Activated CD8-positive, alpha-beta T cell treated with anti-CD3 and anti-CD28 coated beads for 36 hours (primary cell): ENCODE measurements around the gene NKG7. TPM values are rescaled to one million over a fixed set of nuclear protein-coding genes. Genes with fewer than 3 reads are reported as not detected.
A peak's percentile ranks its signal among the peaks of the same experiment; 100 is the strongest.

Source experiments
- ATAC-seq: fragments of 200-7000 bp; cut with Tn5 transposase; one replicate; pipeline ENCODE4 v1.10.0; 2021; ENCODE audit warnings: mild to moderate bottlenecking, moderate library complexity
- CTCF ChIA-PET: fragments of 350-600 bp; sonication (Branson Sonifier 250); formaldehyde crosslinking; loops from one replicate; lab custom pipeline; 2021; ENCODE audit warnings: antibody characterized with exemption; lab: Charles Lee
- POLR2A ChIA-PET: fragments of 350-600 bp; sonication (Branson Sonifier 250); formaldehyde crosslinking; loops from one replicate; lab custom pipeline; 2021; ENCODE audit warnings: antibody characterized with exemption; lab: Charles Lee
- DNase-seq: peaks from one replicate; pipeline ENCODE4 v3.0.0-alpha.2; 2020
- H3K27ac Mint-ChIP-seq: one replicate; pipeline ENCODE4 v1.8.0; 2021; ENCODE audit warnings: mild to moderate bottlenecking, mixed read lengths
- H3K27me3 Mint-ChIP-seq: one replicate; pipeline ENCODE4 v1.8.0; 2021; ENCODE audit warnings: mixed read lengths
- H3K36me3 Mint-ChIP-seq: one replicate; pipeline ENCODE4 v1.8.0; 2021; ENCODE audit warnings: low read depth, mixed read lengths
- H3K4me1 Mint-ChIP-seq: one replicate; pipeline ENCODE4 v1.8.0; 2021; ENCODE audit warnings: low read depth, mixed read lengths
- H3K4me3 Mint-ChIP-seq: one replicate; pipeline ENCODE4 v1.8.0; 2021; ENCODE audit warnings: mild to moderate bottlenecking, moderate library complexity, mixed read lengths
- H3K9me3 Mint-ChIP-seq: one replicate; pipeline ENCODE4 v1.8.0; 2021; ENCODE audit warnings: mixed read lengths
- intact Hi-C: fragments of 100-400 bp; cut with micrococcal nuclease; formaldehyde crosslinking; loops from one replicate; pipeline ENCODE4 v1.10.0; 2022
- total RNA-seq, 2 experiments: library from RNA; stranded (reverse); gene quantifications; one replicate each; pipeline ENCODE4 v1.2.3, GENCODE V29; 2021
- TF ChIP-seq, protein P1 (sequence below): fragments of 200-600 bp; IDR thresholded peaks from one replicate; pipeline ENCODE4 v1.8.0; 2022; ENCODE audit warnings: antibody characterized with exemption, mild to moderate bottlenecking

The NKG7 gene
- total RNA-seq, 2 experiments from 2014 or later = 258 to 283 TPM

GRCh38 chr19:51357952-51358351 lies 14.5 kb downstream of the NKG7 start:
- TF ChIP-seq, protein P1, sequence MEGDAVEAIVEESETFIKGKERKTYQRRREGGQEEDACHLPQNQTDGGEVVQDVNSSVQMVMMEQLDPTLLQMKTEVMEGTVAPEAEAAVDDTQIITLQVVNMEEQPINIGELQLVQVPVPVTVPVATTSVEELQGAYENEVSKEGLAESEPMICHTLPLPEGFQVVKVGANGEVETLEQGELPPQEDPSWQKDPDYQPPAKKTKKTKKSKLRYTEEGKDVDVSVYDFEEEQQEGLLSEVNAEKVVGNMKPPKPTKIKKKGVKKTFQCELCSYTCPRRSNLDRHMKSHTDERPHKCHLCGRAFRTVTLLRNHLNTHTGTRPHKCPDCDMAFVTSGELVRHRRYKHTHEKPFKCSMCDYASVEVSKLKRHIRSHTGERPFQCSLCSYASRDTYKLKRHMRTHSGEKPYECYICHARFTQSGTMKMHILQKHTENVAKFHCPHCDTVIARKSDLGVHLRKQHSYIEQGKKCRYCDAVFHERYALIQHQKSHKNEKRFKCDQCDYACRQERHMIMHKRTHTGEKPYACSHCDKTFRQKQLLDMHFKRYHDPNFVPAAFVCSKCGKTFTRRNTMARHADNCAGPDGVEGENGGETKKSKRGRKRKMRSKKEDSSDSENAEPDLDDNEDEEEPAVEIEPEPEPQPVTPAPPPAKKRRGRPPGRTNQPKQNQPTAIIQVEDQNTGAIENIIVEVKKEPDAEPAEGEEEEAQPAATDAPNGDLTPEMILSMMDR = no peak
- ATAC-seq = no peak
- no peak for DNase-seq
- Mint-ChIP-seq H3K27me3 (no peaks in the 10 kb centered on the region), H3K36me3 (peaks cover 29% of the 10 kb centered on the region), H3K27ac (no peak overlapping the region), H3K9me3 (no peaks in the 10 kb centered on the region), H3K4me3 (no peak overlapping the region), H3K4me1 (peaks cover 39% of the 10 kb centered on the region)
- ChIA-PET POLR2A (no interaction called here), CTCF (no interaction called here)
- intact Hi-C loops = no loop called here

GRCh38 chr19:51356159-51356801 lies 16.2 kb downstream of the NKG7 start:
- ChIA-PET POLR2A (no interaction called here), CTCF (interaction anchor here (0.7 to 1.7 kb wide), 4 partner anchors 15 to 158 kb away, joined by 3 read pairs; no protein-coding TSS in a partner anchor)
- intact Hi-C loops = no loop called here
- Mint-ChIP-seq H3K27ac (no peak overlapping the region), H3K4me1 (peaks cover 27% of the 10 kb centered on the region), H3K4me3 (no peak overlapping the region), H3K36me3 (peaks cover 42% of the 10 kb centered on the region), H3K27me3 (no peaks in the 10 kb centered on the region), H3K9me3 (no peaks in the 10 kb centered on the region)
- DNase-seq (no peak), ATAC-seq (no peak)
- TF ChIP-seq, protein P1 = no peak

- TF ChIP-seq, protein P1 = no peak
- intact Hi-C loops = no loop called here
- ChIA-PET CTCF (interaction anchor here (0.8 to 1.4 kb wide), 2 partner anchors 11 to 15 kb away, joined by 3 to 8 read pairs; no protein-coding TSS in a partner anchor), POLR2A (interaction anchor here (0.8 to 1.3 kb wide), 6 partner anchors 8 to 18 kb away, joined by 3 to 4 read pairs (median 4); partner anchors contain the start of genes CLDND2 and NKG7)
- ATAC-seq (peak; percentile 85), DNase-seq (peak; percentile 69)
- Mint-ChIP-seq H3K9me3 (no peaks in the 10 kb centered on the region), H3K4me3 (peak overlapping the region; percentile 16), H3K27me3 (no peaks in the 10 kb centered on the region), H3K4me1 (peaks cover 23% of the 10 kb centered on the region), H3K36me3 (peaks cover 46% of the 10 kb centered on the region), H3K27ac (peak overlapping the region; percentile 71)
Observed at GRCh38 chr19:51354742-51355148, 17.7 kb downstream of the NKG7 start.

DNA sequence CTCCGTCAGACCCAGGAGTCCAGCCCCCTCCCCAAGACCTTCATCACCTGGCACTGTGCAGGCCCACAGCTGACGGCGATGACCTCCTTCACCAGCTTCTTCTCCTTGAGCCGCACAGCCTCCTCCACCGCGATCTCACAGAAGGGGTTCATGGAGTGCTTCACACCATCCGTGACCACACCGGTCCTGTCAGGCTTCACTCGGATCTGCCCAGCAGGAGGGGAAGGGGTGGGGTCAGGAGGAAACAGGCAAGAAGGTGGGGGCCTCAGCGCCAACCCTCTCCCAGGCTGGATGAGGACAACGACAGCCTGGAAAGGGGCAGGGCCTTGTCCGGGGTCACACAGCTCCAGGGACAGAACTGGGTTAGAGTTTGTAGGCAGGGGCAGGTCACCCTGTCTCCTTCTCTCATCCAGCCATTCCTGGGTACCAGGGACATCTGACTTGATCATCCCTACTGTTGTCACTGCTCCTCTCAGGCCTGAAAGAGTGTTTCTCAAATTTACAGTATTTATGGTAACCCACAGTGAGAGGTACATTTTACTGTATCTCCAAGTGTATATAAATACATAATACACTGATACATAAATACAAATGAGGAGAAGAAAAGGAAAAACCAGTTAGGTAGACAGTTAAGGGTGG lies 18.2 kb downstream of the NKG7 start:
- H3K36me3 Mint-ChIP-seq = peaks cover 43% of the 10 kb centered on the region
- intact Hi-C loops = no loop called here
- H3K27ac Mint-ChIP-seq = peak overlapping the region; percentile 25
- TF ChIP-seq, protein P1 = no peak
- ATAC-seq (no peak), DNase-seq (no peak)
- no peaks in the 10 kb centered on the region for H3K9me3 Mint-ChIP-seq
- no peak overlapping the region for H3K4me3 Mint-ChIP-seq
- no peaks in the 10 kb centered on the region for H3K27me3 Mint-ChIP-seq
- H3K4me1 Mint-ChIP-seq = peaks cover 18% of the 10 kb centered on the region
- ChIA-PET POLR2A (interaction anchor here (0.8 to 1.3 kb wide), 6 partner anchors 9 to 18 kb away, joined by 3 to 4 read pairs (median 4); partner anchors contain the start of genes CLDND2 and NKG7), CTCF (interaction anchor here (0.8 to 1.4 kb wide), 2 partner anchors 12 to 14 kb away, joined by 3 to 8 read pairs; no protein-coding TSS in a partner anchor)
